HepG2 (cell line): ENCODE results near the gene CAPZB. TPM values are rescaled to one million over a fixed set of nuclear protein-coding genes. Genes with fewer than 3 reads are reported as not detected.

Experiments used
- BRD4 ChIP-seq: sonication (generic); formaldehyde crosslinking; IDR thresholded peaks from 2 replicates; pipeline ENCODE4 v1.4.0; 2020; ENCODE audit warnings: missing genetic modification reagents
- EED ChIP-seq: sonication (generic); formaldehyde crosslinking; IDR thresholded peaks from 2 replicates; pipeline ENCODE4 v1.5.0; 2020; ENCODE audit warnings: mild to moderate bottlenecking, missing genetic modification reagents
- HCFC1 ChIP-seq: fragments of 150-350 bp; IDR thresholded peaks from 2 replicates; pipeline ENCODE4 v1.6.1; 2014; ENCODE audit warnings: low read depth, low read length
- HMG20B ChIP-seq: conservative IDR thresholded peaks from 2 replicates; pipeline ENCODE4 v1.6.1; 2016; ENCODE audit warnings: missing genetic modification reagents, missing compliant biosample characterization
- HNRNPK ChIP-seq: fragments of 200-400 bp; formaldehyde crosslinking; IDR thresholded peaks from 2 replicates; pipeline ENCODE4 v1.6.1; 2018; ENCODE audit warnings: low read length, low read depth, moderate library complexity, mild to moderate bottlenecking; ENCODE audit not compliant: poor library complexity, severe bottlenecking
- KDM5B ChIP-seq: sonication (generic); formaldehyde crosslinking; IDR thresholded peaks from 2 replicates; pipeline ENCODE4 v1.4.0; 2020; ENCODE audit warnings: missing genetic modification reagents, mild to moderate bottlenecking, borderline replicate concordance
- NR3C1 ChIP-seq: sonication (generic); formaldehyde crosslinking; IDR thresholded peaks from 2 replicates; pipeline ENCODE4 v1.4.0; 2020; ENCODE audit warnings: missing genetic modification reagents
- PBX3 ChIP-seq: sonication (generic); formaldehyde crosslinking; IDR thresholded peaks from 2 replicates; pipeline ENCODE4 v1.8.1; 2023; ENCODE audit warnings: missing genetic modification reagents, inconsistent platforms, borderline replicate concordance
- SMARCE1 ChIP-seq: fragments of 450-650 bp; IDR thresholded peaks from 2 replicates; pipeline ENCODE4 v1.6.1; 2017; ENCODE audit warnings: borderline replicate concordance
- SRY ChIP-seq: sonication (generic); formaldehyde crosslinking; IDR thresholded peaks from 2 replicates; pipeline ENCODE4 v1.8.0; 2022; ENCODE audit warnings: mild to moderate bottlenecking, missing genetic modification reagents
- STAT5B ChIP-seq: sonication (generic); formaldehyde crosslinking; IDR thresholded peaks from 2 replicates; pipeline ENCODE4 v1.4.0; 2020; ENCODE audit warnings: missing genetic modification reagents
- ZFP1 ChIP-seq: IDR thresholded peaks from 2 replicates; pipeline ENCODE4 v1.6.1; 2016
- ZFP82 ChIP-seq: sonication (generic); formaldehyde crosslinking; IDR thresholded peaks from 2 replicates; pipeline ENCODE4 v1.5.1; 2020; ENCODE audit warnings: mild to moderate bottlenecking, missing genetic modification reagents, borderline replicate concordance
- ZNF124 ChIP-seq: sonication (generic); formaldehyde crosslinking; IDR thresholded peaks from 2 replicates; pipeline ENCODE4 v1.4.0; 2020; ENCODE audit warnings: missing genetic modification reagents
- ZNF501 ChIP-seq: sonication (generic); formaldehyde crosslinking; IDR thresholded peaks from 2 replicates; pipeline ENCODE4 v1.5.1; 2020; ENCODE audit warnings: mild to moderate bottlenecking, moderate library complexity, missing genetic modification reagents
- ZNF598 ChIP-seq: sonication (generic); formaldehyde crosslinking; IDR thresholded peaks from 2 replicates; pipeline ENCODE4 v1.5.1; 2020; ENCODE audit warnings: mild to moderate bottlenecking, missing genetic modification reagents, borderline replicate concordance
- ZNF710 ChIP-seq: sonication (generic); formaldehyde crosslinking; IDR thresholded peaks from 2 replicates; pipeline ENCODE4 v1.5.0; 2020; ENCODE audit warnings: mild to moderate bottlenecking, missing genetic modification reagents, borderline replicate concordance
- polyA plus RNA-seq, 8 experiments: library from polyadenylated mRNA; depleted of rRNA in 3 of 8; stranded (reverse) in 7 of 8; unstranded in 1 of 8; fragments of >200 nt; fragmentation: Illumina TruSeq in 4 of 8; extraction: Trizol in 4 of 8; gene quantifications; 2 replicates each; pipeline versions ENCODE4 v1.2.1 to v1.2.3, GENCODE V29; 2011 to 2016; ENCODE audit warnings: low read depth in 4 of 8, missing spikeins in 1 of 8, mixed read lengths in 1 of 8; ENCODE audit not compliant: insufficient read depth in 1 of 8
- total RNA-seq, 5 experiments: library from RNA; depleted of rRNA; stranded (reverse); fragments of >200 nt; fragmentation: Illumina TruSeq; extraction: Trizol; gene quantifications; 2 replicates each; pipeline ENCODE4 v1.2.3, GENCODE V29; 2016; ENCODE audit warnings: low read depth in 1 of 5
- TF ChIP-seq, protein P1 (sequence below): sonication (generic); formaldehyde crosslinking; IDR thresholded peaks from 2 replicates; pipeline ENCODE4 v1.5.0; 2020; ENCODE audit warnings: mild to moderate bottlenecking, missing genetic modification reagents
- TF ChIP-seq, protein P2 (sequence below): sonication (generic); formaldehyde crosslinking; IDR thresholded peaks from 2 replicates; pipeline ENCODE4 v1.5.1; 2020; ENCODE audit warnings: mild to moderate bottlenecking, moderate library complexity, missing genetic modification reagents
- TF ChIP-seq, protein P3 (sequence below): sonication (generic); formaldehyde crosslinking; IDR thresholded peaks from 2 replicates; pipeline ENCODE4 v1.4.0; 2020; ENCODE audit warnings: mild to moderate bottlenecking, missing genetic modification reagents
- TF ChIP-seq, protein P4 (sequence below): conservative IDR thresholded peaks from 2 replicates; pipeline ENCODE4 v1.6.1; 2018; ENCODE audit warnings: missing genetic modification reagents

CAPZB gene
- total and polyA plus RNA-seq, 2 of the 13 experiments (the other 11 are each of a cell fraction or from before 2014, with no cell fraction given) = 58.9 to 76.9 TPM

- TF ChIP-seq SMARCE1 = no peak
- TF ChIP-seq KDM5B = peak; percentile 69; the same call in 1 of the 2 replicates
- TF ChIP-seq NR3C1 (CRISPR knock-in tag) = no peak
- TF ChIP-seq ZNF501 (CRISPR knock-in tag) = no peak
- TF ChIP-seq HCFC1 = no peak
- TF ChIP-seq ZFP82 = no peak
- no peak for TF ChIP-seq ZFP1
- no peak for TF ChIP-seq HMG20B (CRISPR knock-in tag)
- TF ChIP-seq ZNF710 (CRISPR knock-in tag) = no peak
- TF ChIP-seq HNRNPK = no peak
- TF ChIP-seq, protein P1, sequence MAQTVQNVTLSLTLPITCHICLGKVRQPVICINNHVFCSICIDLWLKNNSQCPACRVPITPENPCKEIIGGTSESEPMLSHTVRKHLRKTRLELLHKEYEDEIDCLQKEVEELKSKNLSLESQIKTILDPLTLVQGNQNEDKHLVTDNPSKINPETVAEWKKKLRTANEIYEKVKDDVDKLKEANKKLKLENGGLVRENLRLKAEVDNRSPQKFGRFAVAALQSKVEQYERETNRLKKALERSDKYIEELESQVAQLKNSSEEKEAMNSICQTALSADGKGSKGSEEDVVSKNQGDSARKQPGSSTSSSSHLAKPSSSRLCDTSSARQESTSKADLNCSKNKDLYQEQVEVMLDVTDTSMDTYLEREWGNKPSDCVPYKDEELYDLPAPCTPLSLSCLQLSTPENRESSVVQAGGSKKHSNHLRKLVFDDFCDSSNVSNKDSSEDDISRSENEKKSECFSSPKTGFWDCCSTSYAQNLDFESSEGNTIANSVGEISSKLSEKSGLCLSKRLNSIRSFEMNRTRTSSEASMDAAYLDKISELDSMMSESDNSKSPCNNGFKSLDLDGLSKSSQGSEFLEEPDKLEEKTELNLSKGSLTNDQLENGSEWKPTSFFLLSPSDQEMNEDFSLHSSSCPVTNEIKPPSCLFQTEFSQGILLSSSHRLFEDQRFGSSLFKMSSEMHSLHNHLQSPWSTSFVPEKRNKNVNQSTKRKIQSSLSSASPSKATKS (CRISPR knock-in tag) = no peak
- TF ChIP-seq, protein P2, sequence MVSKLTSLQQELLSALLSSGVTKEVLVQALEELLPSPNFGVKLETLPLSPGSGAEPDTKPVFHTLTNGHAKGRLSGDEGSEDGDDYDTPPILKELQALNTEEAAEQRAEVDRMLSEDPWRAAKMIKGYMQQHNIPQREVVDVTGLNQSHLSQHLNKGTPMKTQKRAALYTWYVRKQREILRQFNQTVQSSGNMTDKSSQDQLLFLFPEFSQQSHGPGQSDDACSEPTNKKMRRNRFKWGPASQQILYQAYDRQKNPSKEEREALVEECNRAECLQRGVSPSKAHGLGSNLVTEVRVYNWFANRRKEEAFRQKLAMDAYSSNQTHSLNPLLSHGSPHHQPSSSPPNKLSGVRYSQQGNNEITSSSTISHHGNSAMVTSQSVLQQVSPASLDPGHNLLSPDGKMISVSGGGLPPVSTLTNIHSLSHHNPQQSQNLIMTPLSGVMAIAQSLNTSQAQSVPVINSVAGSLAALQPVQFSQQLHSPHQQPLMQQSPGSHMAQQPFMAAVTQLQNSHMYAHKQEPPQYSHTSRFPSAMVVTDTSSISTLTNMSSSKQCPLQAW (CRISPR knock-in tag) = no peak
- TF ChIP-seq, protein P3, sequence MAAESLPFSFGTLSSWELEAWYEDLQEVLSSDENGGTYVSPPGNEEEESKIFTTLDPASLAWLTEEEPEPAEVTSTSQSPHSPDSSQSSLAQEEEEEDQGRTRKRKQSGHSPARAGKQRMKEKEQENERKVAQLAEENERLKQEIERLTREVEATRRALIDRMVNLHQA (CRISPR knock-in tag) = no peak
- TF ChIP-seq PBX3 (CRISPR knock-in tag) = no peak
- TF ChIP-seq STAT5B (CRISPR knock-in tag) = no peak
- TF ChIP-seq SRY = no peak; the same call in 1 of the 2 replicates
- 0 out of 2 replicates have a peak, but pooled peaks have one; percentile 2 for TF ChIP-seq ZNF124 (CRISPR knock-in tag)
- TF ChIP-seq BRD4 (CRISPR knock-in tag) = peak; percentile 71; the same call in 1 of the 2 replicates
- 0 out of 2 replicates have a peak, but pooled peaks have one; percentile 31 for TF ChIP-seq ZNF598
- peak; percentile 67; the same call in 1 of the 2 replicates for TF ChIP-seq EED (CRISPR knock-in tag)
- TF ChIP-seq, protein P4, sequence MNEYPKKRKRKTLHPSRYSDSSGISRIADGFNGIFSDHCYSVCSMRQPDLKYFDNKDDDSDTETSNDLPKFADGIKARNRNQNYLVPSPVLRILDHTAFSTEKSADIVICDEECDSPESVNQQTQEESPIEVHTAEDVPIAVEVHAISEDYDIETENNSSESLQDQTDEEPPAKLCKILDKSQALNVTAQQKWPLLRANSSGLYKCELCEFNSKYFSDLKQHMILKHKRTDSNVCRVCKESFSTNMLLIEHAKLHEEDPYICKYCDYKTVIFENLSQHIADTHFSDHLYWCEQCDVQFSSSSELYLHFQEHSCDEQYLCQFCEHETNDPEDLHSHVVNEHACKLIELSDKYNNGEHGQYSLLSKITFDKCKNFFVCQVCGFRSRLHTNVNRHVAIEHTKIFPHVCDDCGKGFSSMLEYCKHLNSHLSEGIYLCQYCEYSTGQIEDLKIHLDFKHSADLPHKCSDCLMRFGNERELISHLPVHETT = peak; percentile 86
These were observed at the start of gene CAPZB (continued) for GRCh38 chr1:19485362-19486187.
